Transverse colon (tissue), 4 donors: ENCODE data around the gene NEDD4L. TPM values are rescaled to one million over a fixed set of nuclear protein-coding genes. Genes with fewer than 3 reads are reported as not detected.

Source experiments
- DNase-seq: peaks from one replicate; pipeline ENCODE4 v3.0.0-alpha.2; 2019
- H3K27ac ChIP-seq, 4 donors: fragments of 200-600 bp; sonication (generic); 2 replicates each; pipeline ENCODE4 v1.5.1; 2016 to 2018; ENCODE audit warnings: inconsistent platforms in 4 of 4
- H3K27me3 ChIP-seq: fragments of 200-600 bp; sonication (generic); 2 replicates; pipeline ENCODE4 v1.5.1; 2017; ENCODE audit warnings: inconsistent platforms
- H3K36me3 ChIP-seq, 4 donors: fragments of 200-600 bp; sonication (generic); 2 replicates each; pipeline ENCODE4 v1.5.1; 2017 to 2019; ENCODE audit warnings: inconsistent platforms in 4 of 4
- H3K4me1 ChIP-seq, 4 donors: fragments of 200-600 bp; sonication (generic); 2 replicates each; pipeline ENCODE4 v1.5.1; 2017 to 2020; ENCODE audit warnings: inconsistent platforms in 4 of 4
- H3K4me3 ChIP-seq, 4 donors: fragments of 200-600 bp; sonication (generic); 1 replicate in 1 of 4; 2 replicates in 3 of 4; pipeline versions ENCODE4 v1.5.1 to v1.6.1; 2017 to 2019; ENCODE audit warnings: inconsistent platforms in 4 of 4
- H3K9me3 ChIP-seq, 2 donors: fragments of 200-600 bp; sonication (generic); 2 replicates each; pipeline ENCODE4 v1.5.1; 2017 to 2019; ENCODE audit warnings: inconsistent platforms in 2 of 2
- CTCF ChIP-seq, 5 experiments: fragments of 200-600 bp in 3 of 5; fragments of 450-650 bp in 2 of 5; sonication (generic) in 3 of 5; IDR thresholded peaks; 1 replicate in 2 of 5; 2 replicates in 3 of 5; pipeline ENCODE4 v1.5.1; 2016 to 2017; ENCODE audit warnings: antibody characterized with exemption in 5 of 5, inconsistent platforms in 3 of 5, mild to moderate bottlenecking in 2 of 5, moderate library complexity in 1 of 5
- EP300 ChIP-seq: sonication (generic); formaldehyde crosslinking; IDR thresholded peaks from one replicate; pipeline ENCODE4 v1.6.1; 2017; ENCODE audit warnings: antibody characterized with exemption, low read depth
- POLR2A ChIP-seq: fragments of 450-650 bp; IDR thresholded peaks from one replicate; pipeline ENCODE4 v1.6.1; 2016; ENCODE audit warnings: antibody characterized with exemption, mild to moderate bottlenecking, moderate library complexity
- POLR2AphosphoS5 ChIP-seq, 3 donors: sonication (generic); formaldehyde crosslinking; IDR thresholded peaks; one replicate each; pipeline ENCODE4 v1.6.1; 2016; ENCODE audit warnings: antibody characterized with exemption in 3 of 3
- WGBS, 2 donors: methylation state at CpG; one replicate each; pipeline ENCODE4 v1.1.5; 2018; ENCODE audit warnings: low coverage in 1 of 2; 5-methylcytosine and 5-hydroxymethylcytosine counted together
- in situ Hi-C, 4 donors: fragments of 200-750 bp; cut with MboI; loops; one replicate each; pipeline versions ENCODE4 v1.15.0 to v1.15.1; 2017; ENCODE audit warnings: low sequenced_read_pairs in 3 of 4, low pct_ligation_motif_present in 1 of 4, low pct_unique_long_range_greater_than_20kb in 1 of 4
- intact Hi-C: fragments of 100-400 bp; cut with DNase I; formaldehyde crosslinking; loops from one replicate; pipeline ENCODE4 v1.15.1; 2023; ENCODE audit warnings: low total_unique reads
- total RNA-seq, 4 donors: library from RNA; depleted of rRNA; stranded (reverse); fragments of >200 nt; gene quantifications; one replicate each; pipeline ENCODE4 v1.1.0, GENCODE V29; 2016

Gene NEDD4L
- total RNA-seq, 4 donors from 2014 or later: 217 to 773 (median 305) TPM

GRCh38 chr18:58100154-58100553, 56.1 kb downstream of the NEDD4L start:
- WGBS, 2 donors: 41% methylated on average over 3 of the region's 3 CpGs; no CpG with 5 or more reads in 1 of the 2 donors
- intact Hi-C loops: no loop called here
- Histone ChIP-seq H3K27ac (peak overlapping the region; percentile 19 to 54 (median 41)), H3K9me3 (no peaks in the 10 kb centered on the region), H3K4me3 (no peak overlapping the region), H3K4me1 (peaks cover 9 to 56% (median 31%) of the 10 kb centered on the region in 4 donors), H3K27me3 (no peaks in the 10 kb centered on the region), H3K36me3 (no peaks in the 10 kb centered on the region)
- in situ Hi-C loops: loop anchor here in 2 of 4 donors (25.0 kb wide), 2 partner anchors 138 to 213 kb away; no protein-coding TSS in a partner anchor
- no peak for DNase-seq
- TF ChIP-seq CTCF (IDR thresholded peaks at IDR 0.05): no peak
- no peak for TF ChIP-seq POLR2AphosphoS5 (IDR thresholded peaks at IDR 0.05)
- TF ChIP-seq POLR2A: no peak
- no peak for TF ChIP-seq EP300

DNA sequence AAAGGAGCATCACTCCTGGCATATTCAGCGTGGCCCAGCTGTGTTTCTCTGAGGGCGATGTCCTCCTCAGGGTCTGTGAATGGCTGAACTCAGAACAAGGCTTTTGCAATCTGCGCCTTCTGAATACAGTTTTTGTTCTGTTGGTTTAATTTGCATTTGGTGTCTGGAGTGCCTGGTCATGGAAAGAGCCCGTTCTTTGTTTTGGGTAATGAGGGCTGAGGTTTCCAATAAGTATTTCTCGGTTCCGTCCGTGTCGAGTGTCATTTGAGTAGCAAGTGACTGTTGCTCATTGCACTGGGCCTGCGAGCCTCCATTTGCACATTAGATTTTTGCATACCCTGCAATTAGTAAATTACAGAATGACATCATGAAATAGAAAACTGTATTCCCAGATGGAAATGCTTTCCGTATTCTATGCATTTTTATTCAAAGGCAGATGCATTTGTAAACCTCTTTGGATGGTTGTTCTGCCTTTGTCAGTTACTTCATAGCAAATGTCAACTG, 57.3 kb downstream of the NEDD4L start:
- peak overlapping the region in 2 of 4 donors; percentile 19 to 37 for H3K27ac ChIP-seq
- no peaks in the 10 kb centered on the region for H3K36me3 ChIP-seq
- TF ChIP-seq POLR2AphosphoS5 (IDR thresholded peaks at IDR 0.05): no peak
- no peaks in the 10 kb centered on the region for H3K27me3 ChIP-seq
- H3K4me3 ChIP-seq: no peak overlapping the region
- peaks cover 9 to 55% (median 30%) of the 10 kb centered on the region in 4 donors for H3K4me1 ChIP-seq
- 89 to 100% methylated on average over 8 to 10 of the region's 10 CpGs for WGBS, 2 donors
- in situ Hi-C loops: loop anchor here in 2 of 4 donors (25.0 kb wide), 2 partner anchors 139 to 214 kb away; no protein-coding TSS in a partner anchor
- H3K9me3 ChIP-seq: no peaks in the 10 kb centered on the region
- intact Hi-C loops: no loop called here
- DNase-seq: no peak

DNA sequence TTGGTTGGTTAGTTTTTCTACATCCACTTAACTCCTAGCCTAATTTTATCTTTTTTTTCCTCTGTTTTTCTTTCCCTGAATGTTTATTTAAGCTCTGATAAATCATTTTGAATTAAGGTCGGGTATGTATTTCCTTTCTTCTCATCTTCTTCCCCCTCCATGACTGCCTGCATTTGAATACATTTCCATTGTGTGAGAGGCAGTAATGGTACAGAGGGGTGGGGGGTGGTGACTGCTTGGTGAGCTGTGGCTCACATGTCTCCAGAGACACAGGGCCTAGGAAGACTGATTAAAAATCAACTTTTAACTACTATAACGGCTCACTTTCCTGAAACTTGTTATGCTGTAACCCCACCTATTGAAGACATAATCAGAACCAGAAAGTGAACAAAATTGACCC, 58.0 kb downstream of the NEDD4L start:
- Histone ChIP-seq H3K9me3 (no peaks in the 10 kb centered on the region), H3K4me1 (peaks cover 7 to 48% (median 24%) of the 10 kb centered on the region in 4 donors), H3K36me3 (no peaks in the 10 kb centered on the region), H3K27me3 (no peaks in the 10 kb centered on the region), H3K4me3 (no peak overlapping the region), H3K27ac (peak overlapping the region in 1 of 4 donors; percentile 26)
- DNase-seq: no peak
- TF ChIP-seq POLR2A: no peak
- TF ChIP-seq EP300: no peak
- no peak for TF ChIP-seq POLR2AphosphoS5 (IDR thresholded peaks at IDR 0.05)
- no peak for TF ChIP-seq CTCF (IDR thresholded peaks at IDR 0.05)
- 63% methylated on average over 1 to 2 of the region's 2 CpGs for WGBS, 2 donors
- in situ Hi-C loops (loop anchor here in 2 of 4 donors (25.0 kb wide), 2 partner anchors 140 to 215 kb away; no protein-coding TSS in a partner anchor), intact Hi-C loops (no loop called here)

DNA sequence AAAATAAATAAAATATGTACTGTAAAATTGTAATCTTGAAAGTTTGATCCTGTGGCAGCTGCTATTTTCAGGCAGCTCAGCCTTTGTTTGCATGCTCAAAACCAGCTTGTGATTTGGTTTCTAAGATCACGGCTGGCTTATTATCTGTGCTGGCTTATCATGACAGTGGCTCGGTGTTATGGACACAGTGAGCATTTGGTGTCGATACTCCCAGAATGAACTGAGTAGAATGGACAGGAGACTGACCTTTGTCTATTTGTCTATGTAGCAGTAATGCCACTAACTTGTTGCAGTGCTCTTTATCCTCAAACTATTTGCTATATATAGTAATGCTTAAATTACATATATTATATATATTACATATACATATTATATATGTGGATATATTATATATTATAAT, 58.8 kb downstream of the NEDD4L start:
- H3K4me3 ChIP-seq: no peak overlapping the region
- DNase-seq: no peak
- 42 to 47% methylated on average over 3 of the region's 3 CpGs for WGBS, 2 donors
- no peaks in the 10 kb centered on the region for H3K27me3 ChIP-seq
- TF ChIP-seq EP300: no peak
- no peak for TF ChIP-seq POLR2A
- TF ChIP-seq POLR2AphosphoS5 (IDR thresholded peaks at IDR 0.05): no peak
- no peak for TF ChIP-seq CTCF (IDR thresholded peaks at IDR 0.05)
- in situ Hi-C loops: loop anchor here in 2 of 4 donors (25.0 kb wide), 2 partner anchors 141 to 216 kb away; no protein-coding TSS in a partner anchor
- intact Hi-C loops: no loop called here
- no peaks in the 10 kb centered on the region for H3K9me3 ChIP-seq
- H3K27ac ChIP-seq: no peak overlapping the region
- peaks cover 4 to 40% (median 16%) of the 10 kb centered on the region in 4 donors for H3K4me1 ChIP-seq
- no peaks in the 10 kb centered on the region for H3K36me3 ChIP-seq
